Urinary bladder (tissue), 4 donors: Measurements from ENCODE around the gene UNC93A. TPM values are rescaled to one million over a fixed set of nuclear protein-coding genes. Genes with fewer than 3 reads are reported as not detected.
A peak's percentile ranks its signal among the peaks of the same experiment; 100 is the strongest.
"Not testable (repeated sequence)": the region's sequence is repeated elsewhere in the genome, so short reads cannot be mapped to it uniquely, and the experiment has no call there.

Experiments
- DNase-seq: peaks from one replicate; pipeline ENCODE4 v3.0.0-alpha.2; 2015; ENCODE audit errors: extremely low spot score
- H3K27ac ChIP-seq: one replicate; pipeline ENCODE4 v1.5.1; 2013; ENCODE audit warnings: low read depth, mild to moderate bottlenecking, moderate library complexity
- H3K36me3 ChIP-seq: one replicate; pipeline ENCODE4 v1.6.1; 2013; ENCODE audit warnings: mild to moderate bottlenecking, moderate library complexity; ENCODE audit not compliant: insufficient read depth
- H3K4me1 ChIP-seq: one replicate; pipeline ENCODE4 v1.6.1; 2013; ENCODE audit warnings: mild to moderate bottlenecking, moderate library complexity; ENCODE audit not compliant: insufficient read depth
- H3K4me3 ChIP-seq: one replicate; pipeline ENCODE4 v1.5.1; 2013; ENCODE audit warnings: low read depth, low read length
- WGBS: extraction: QIAGEN DNeasy Blood & Tissue Kit; methylation state at CpG from one replicate; pipeline ENCODE4 v1.1.7; 2013; 5-methylcytosine and 5-hydroxymethylcytosine counted together
- polyA plus RNA-seq: library from polyadenylated mRNA; stranded (reverse); fragments of 200-250 nt; gene quantifications from one replicate; pipeline ENCODE4 v1.2.3, GENCODE V29; 2013
- total RNA-seq: library from RNA; depleted of rRNA; stranded (reverse); fragments of >200 nt; gene quantifications from one replicate; pipeline ENCODE4 v1.2.3, GENCODE V29; 2014
- donor health status: healthy with polysubstance abuse.
- donor health status: healthy.

The UNC93A gene
- total and polyA plus RNA-seq, 2 donors = not detected

DNA sequence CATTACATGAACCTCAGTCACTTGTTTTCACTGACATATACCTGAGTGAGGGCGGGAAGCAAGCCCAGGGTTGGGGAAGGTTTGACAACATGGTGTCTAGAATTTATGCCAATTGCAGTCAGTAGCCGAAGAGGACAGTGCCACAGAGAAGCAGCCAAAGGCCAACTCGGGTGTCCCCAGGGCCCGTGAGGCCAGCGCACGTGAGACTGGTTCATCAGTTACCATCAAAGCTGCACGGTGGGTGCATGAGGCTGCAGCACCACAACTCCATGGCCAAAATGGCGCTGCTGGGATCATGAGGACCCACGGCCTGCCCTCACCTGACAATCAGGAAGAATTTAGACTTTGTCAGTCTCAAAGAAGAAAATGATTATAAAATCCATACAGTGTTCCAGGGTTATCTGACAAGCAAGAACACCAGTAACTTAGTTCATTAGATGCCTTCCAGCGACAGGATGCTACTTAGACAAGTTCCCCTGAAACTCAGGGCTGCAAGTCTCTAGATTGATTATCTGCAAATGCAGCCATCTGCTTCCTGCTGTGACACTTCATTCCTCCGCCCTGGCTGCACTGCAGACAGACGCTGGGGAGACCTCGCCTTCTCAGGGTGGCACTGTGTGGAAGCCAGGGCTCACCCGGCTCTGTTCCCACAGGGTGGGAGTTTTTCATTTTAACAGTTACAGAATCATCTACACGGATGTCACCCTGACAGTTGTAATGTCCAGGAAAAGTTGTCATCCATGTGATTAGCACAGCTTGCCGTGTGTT lies 12.8 kb upstream of the UNC93A start:
- 79% methylated on average over 13 of the region's 16 CpGs for whole genome bisulfite sequencing
- DNase-seq, H3K36me3 ChIP-seq, H3K4me3 ChIP-seq, H3K4me1 ChIP-seq, H3K27ac ChIP-seq: not testable (repeated sequence)

DNA sequence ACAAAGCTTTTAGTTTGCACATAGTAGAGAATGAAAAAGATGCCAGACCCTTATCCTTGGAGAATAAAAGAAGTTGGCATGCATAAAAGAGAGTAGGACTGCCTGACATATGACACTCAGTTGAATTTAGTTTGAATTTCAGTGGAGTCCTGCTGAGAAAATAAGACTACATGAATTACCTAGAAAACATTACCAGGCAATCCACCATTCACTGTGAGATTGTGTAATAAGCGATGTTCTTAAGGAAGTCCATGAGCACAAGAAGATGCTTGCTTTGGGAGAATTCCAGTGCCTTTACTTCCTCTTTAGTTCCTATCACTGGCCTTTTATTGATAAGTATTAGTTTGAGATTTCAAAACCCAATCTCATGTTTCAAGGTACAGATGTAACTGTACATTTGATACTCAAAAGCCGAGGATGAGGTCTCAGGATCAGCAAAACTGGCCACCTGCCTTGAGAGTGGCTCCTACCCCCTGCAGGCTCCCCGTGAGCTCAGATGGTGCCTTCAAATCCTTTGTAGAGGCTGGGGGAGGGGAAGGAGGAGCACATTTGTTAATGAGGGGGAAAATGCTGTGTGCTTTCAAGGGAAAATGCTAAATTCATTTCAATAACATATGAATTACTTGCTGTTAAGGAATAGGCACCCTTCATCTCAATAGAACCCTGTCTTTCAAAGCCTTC lies 11.2 kb upstream of the UNC93A start:
- no peak overlapping the region for H3K27ac ChIP-seq
- no peaks in the 10 kb centered on the region for H3K4me1 ChIP-seq
- no peaks in the 10 kb centered on the region for H3K36me3 ChIP-seq
- no peak overlapping the region for H3K4me3 ChIP-seq
- no peak for DNase-seq
- WGBS = 80% methylated on average over 3 of the region's 3 CpGs

DNA sequence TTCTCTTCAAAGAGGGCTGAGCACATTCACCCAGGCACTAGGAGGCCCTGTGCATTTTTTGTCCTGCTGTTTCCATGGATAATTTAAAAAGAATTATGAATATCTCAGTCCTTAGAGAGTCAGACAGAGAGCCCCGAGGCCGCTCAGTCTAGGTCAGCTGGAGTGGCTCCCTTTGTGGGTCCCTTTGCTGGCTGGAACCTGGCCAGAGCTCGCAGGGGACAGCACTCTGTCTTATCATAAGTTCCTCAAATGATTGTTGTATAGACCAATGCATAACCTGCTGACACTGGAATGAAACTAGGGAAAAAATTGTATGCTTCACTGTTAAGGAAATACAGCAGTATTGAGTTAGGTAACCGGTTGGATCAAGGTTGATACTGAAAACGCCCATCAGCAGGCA lies 10.6 kb upstream of the UNC93A start:
- WGBS = 66% methylated on average over 5 of the region's 5 CpGs
- H3K36me3 ChIP-seq, H3K4me1 ChIP-seq, H3K27ac ChIP-seq, H3K4me3 ChIP-seq, DNase-seq: not testable (repeated sequence)

DNA sequence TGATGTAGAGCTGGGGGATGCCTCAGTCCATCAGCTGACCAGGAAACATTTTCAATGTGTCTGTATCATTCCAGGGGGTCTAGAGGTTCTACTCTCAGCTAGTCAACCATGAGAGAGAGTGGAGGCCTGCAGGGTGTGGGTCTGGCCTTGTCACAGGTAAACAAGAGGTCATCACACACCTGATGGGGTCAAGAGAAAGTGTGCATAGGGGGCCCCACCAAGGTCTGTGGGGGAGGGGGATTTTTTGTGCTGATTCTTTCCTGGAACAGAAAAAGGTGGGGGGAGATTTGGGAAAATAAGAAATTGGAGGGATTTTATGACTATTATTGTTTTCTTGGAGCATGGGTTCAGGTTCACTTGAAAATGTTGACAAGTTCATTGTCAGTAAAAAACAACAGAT lies 8.9 kb upstream of the UNC93A start:
- Histone ChIP-seq H3K4me1 (no peaks in the 10 kb centered on the region), H3K27ac (no peak overlapping the region), H3K4me3 (no peak overlapping the region), H3K36me3 (no peaks in the 10 kb centered on the region)
- no peak for DNase-seq

DNA sequence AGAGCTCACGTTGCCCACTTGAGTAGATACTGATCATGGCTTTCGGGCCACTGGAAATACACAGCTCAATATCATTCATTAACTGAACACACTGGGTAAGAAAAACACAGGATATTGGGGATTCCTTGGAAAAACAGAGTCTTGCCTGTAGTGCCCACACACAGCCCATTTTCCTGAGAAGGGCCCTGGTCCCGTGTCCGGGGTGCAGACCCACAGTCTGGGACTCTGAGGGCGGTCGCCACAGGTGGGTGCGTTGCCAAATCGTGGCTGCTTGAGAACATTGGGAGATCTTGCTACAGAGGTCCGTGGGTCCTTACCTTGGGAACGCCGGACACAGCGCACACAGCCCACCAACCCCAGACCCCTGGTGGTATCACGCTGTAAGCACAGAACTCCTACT lies 6.5 kb upstream of the UNC93A start:
- H3K4me1 ChIP-seq, H3K4me3 ChIP-seq, DNase-seq, H3K36me3 ChIP-seq, H3K27ac ChIP-seq: not testable (repeated sequence)
- 93% methylated on average over 12 of the region's 13 CpGs for WGBS

DNA sequence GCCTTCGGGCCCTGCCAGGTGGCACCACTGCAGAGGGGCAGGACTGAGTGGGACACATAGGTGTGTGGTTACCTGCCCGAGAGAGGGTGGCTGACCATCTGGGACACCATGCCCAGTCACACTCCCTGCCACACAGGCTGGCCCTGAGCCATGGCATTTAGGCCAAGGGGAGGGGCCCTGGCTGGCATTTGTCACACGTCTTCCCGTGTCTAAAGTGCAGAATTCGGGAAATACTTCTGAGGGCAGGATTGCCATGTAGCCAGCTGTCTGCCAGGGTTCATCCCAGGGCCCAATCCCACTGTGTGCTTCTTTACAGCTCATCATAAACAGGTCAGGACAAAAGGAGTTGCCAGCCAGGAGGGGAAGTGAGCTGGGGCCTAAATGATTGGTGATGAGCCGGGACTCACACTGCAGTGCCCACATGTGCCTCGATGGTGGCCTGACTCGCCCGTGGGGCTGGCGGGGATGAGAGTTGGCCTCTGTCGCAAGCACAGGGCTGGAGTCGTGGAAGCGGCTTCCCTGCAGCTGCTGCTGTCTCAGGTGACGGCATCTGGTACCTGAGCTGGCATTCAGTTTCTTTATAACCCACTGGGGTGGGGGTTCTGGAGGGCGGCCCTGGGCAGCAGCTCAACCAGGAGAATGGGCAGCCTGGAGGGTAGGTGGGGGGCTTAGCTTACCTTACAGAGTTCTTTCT lies 5.9 kb upstream of the UNC93A start:
- H3K4me3 ChIP-seq = no peak overlapping the region
- H3K36me3 ChIP-seq = no peaks in the 10 kb centered on the region
- H3K27ac ChIP-seq = no peak overlapping the region
- no peaks in the 10 kb centered on the region for H3K4me1 ChIP-seq
- DNase-seq = no peak
- 91% methylated on average over 15 of the region's 15 CpGs for WGBS

DNA sequence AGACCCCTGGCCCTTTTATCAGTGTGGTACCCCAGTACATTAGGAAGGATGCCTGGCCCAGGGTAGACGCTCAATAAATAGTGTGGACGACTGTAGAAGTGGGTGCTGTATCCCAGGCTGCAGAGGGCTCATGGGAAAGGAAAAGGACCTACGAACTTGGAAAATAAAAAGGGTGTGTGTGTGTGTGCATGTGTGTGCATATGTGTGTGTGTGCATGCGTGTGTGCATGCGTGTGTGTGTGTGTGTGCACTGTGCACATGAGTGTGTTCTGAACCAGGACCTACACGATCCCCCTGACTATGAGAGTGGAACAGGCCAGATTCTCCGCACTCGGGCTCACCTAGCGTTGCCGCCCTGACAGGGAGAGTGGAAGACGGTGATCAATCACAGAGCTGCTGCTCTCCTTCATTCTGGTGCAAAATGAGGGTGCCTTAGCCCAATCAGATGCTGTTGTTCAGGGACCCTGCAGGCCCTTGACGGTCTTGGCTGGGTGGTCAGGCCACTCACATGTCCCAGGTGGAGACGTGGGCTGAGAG lies 3.5 kb upstream of the UNC93A start:
- DNase-seq = no peak
- Histone ChIP-seq H3K4me3 (no peak overlapping the region), H3K27ac (no peak overlapping the region), H3K36me3 (no peaks in the 10 kb centered on the region), H3K4me1 (no peaks in the 10 kb centered on the region)
- 94% methylated on average over 13 of the region's 13 CpGs for WGBS

DNA sequence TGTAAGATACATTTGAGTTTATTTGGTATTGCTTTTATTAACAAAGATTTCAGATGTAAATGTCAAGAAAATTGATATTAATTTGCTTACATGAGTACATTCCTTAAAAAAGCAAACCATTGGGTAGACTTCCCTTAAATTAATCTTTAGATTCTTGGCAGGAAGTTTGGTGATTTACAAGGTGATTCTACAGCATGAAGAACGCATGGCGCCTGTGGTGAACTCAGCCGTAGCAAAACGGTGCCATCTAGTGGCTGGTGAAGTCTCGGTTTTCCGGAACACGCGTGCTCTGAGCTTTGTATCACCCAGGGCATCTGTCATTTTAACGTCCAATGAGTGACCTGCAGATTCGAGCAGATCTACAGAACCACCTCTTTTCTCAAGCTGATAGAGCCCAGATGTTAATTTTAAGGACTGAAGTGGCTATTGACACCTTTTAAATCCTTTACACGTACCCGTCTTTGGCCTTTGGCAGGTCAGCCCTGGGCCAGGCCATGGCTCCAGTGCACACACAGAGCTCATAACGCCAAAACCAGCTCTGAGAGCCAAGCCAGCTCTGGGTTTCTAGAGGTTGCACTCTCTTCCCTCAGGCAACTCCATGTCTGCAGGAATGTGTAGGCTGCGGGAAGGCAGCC lies 2.4 kb upstream of the UNC93A start:
- DNase-seq = peak; percentile 52
- H3K27ac ChIP-seq, H3K36me3 ChIP-seq, H3K4me3 ChIP-seq, H3K4me1 ChIP-seq: not testable (repeated sequence)
- 15% methylated on average over 14 of the region's 14 CpGs for WGBS

DNA sequence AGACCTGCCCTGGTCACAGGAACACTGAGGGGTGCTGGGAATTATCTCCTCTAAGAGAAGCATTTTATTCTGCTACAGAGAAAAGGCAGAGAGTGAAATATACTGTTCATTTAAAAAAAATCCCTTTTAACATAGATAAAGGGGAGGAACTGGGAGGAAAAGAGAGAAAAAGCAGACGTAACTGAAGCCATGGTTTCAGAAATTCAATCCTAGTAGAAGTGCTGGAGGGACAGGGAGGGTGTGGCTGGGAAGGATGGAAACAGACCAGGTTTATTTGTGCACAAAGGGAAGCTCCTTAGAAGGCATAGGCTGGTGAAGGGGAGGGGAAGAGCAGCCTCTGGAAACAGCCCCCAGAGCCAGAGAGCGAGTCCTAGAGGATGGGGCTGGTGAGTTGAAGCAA lies 1.8 kb upstream of the UNC93A start:
- H3K27ac ChIP-seq, H3K36me3 ChIP-seq: not testable (repeated sequence)
- 75% methylated on average over 2 of the region's 2 CpGs for WGBS

DNA sequence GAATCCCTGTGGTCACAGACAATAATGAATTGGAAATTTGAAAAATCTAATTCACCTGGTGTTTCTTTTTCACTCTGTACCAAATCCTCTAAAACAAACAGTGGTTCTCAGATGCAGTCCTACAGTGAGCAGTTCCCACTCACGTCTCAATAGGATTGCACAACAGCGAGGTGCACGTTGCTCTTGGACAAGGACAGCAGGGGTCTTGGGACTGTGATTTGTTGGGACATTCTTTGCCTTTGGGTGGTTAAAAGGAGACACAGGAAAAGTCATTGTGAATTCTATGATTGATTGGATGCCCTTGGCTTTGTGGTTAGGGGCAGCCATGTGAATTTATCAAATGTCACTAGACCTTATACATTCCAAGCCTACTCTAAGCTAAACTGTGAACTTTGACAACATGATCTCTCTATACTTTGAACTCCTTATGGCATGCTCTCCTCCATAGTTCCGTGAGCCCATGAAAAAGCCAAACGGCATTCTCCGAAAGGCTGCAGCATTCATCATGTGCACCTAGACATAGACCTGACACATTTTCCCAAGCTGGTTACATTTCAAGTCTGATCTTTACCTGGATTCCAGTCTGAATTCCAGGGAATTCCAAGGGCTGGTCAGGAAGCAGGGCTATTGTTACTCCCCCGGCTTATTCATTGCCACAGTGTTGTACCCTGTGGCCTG lies 647 bp downstream of the UNC93A start:
- DNase-seq = no peak
- no peaks in the 10 kb centered on the region for H3K36me3 ChIP-seq
- H3K4me1 ChIP-seq = no peaks in the 10 kb centered on the region
- no peak overlapping the region for H3K4me3 ChIP-seq
- 80% methylated on average over 7 of the region's 7 CpGs for WGBS
- no peak overlapping the region for H3K27ac ChIP-seq

More for the DNA sequence above, 1.8 kb upstream of the UNC93A start:
- not testable (repeated sequence) for H3K4me3 ChIP-seq, DNase-seq, H3K4me1 ChIP-seq

DNA sequence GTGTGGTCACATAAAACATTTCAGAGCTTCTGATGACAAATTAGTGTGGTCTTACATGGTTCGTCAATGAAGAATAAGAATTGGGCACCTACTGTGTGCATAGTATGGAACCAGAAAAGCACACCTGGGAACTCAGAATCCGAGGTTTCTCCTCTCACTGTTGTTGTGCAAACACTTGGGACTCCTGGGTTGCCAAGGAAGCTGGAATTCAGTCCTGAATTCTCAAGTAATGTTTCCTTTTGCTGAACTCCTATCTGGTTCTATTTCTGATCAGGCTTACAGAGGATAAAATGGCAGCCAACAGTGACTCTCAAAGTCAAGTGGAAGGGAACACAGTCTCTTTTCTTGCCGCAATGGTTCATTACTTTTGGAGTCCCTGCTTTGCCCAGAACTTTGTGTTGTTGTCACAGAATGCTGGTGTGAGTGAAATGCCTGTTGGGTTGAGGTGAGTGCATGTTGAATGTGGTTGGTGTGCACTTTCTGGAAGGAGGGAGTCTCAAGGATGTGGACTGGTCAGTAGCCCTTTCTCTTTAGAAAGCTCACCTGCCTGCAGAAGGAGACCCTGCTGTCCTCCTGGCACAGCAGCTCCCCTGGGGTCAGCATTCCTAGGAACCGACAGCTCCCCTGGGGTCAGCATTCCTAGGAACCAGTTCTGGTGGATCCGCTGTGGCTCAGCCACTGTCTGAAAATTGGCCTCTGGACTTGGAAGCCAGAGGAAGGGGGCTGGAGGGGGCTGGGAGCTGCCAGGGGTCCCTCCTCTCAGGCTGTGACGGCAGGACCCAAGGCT lies 1.4 kb downstream of the UNC93A start:
- no peak overlapping the region for H3K4me3 ChIP-seq
- H3K36me3 ChIP-seq = no peaks in the 10 kb centered on the region
- no peak overlapping the region for H3K27ac ChIP-seq
- H3K4me1 ChIP-seq = no peaks in the 10 kb centered on the region
- no peak for DNase-seq
- WGBS = 89% methylated on average over 6 of the region's 6 CpGs

DNA sequence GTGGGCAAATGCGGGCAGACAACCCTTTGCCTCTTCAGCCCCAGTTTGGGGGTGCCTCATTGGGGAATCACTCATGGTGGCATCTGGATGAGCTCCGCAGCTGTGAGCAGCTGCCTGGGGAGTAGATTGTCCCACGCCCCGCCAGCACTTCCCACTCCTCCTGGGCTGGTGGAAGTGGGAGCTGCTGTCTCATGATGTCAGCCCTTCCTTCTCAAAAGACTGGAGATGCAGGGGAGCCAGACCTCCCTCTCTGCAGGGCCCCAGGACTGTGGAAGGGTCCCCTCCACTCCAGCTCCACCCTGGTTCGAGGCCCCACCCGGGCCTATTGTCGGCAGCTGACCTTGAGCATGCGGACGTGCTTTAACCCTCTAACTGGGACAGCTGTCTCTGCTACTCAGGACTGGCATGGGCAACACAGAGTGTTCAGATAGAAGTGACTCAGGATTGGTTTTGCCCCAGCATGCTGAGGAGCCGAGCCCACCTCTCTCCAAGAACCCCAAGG lies 2.0 kb downstream of the UNC93A start:
- Histone ChIP-seq H3K36me3 (no peaks in the 10 kb centered on the region), H3K27ac (no peak overlapping the region), H3K4me3 (no peak overlapping the region), H3K4me1 (no peaks in the 10 kb centered on the region)
- DNase-seq = no peak
- 87% methylated on average over 10 of the region's 10 CpGs for WGBS
